KMS-11 (cell line): ENCODE results near the gene PBX2.

ENCODE experiments used
- H2AFZ ChIP-seq: fragments of 200-600 bp; sonication (generic); 2 replicates; pipeline ENCODE4 v1.6.1; 2016; ENCODE audit warnings: antibody characterized with exemption, mixed run types, low read depth
- H3K27ac ChIP-seq: fragments of 200-600 bp; sonication (generic); 2 replicates; pipeline ENCODE4 v1.6.1; 2016; ENCODE audit warnings: mild to moderate bottlenecking, mixed run types
- H3K27me3 ChIP-seq: fragments of 200-600 bp; sonication (generic); 2 replicates; pipeline ENCODE4 v1.6.1; 2017; ENCODE audit warnings: mild to moderate bottlenecking, low read depth, mixed run types, moderate library complexity; ENCODE audit not compliant: insufficient read depth
- H3K36me3 ChIP-seq: fragments of 200-600 bp; sonication (generic); 2 replicates; pipeline ENCODE4 v1.6.1; 2017; ENCODE audit warnings: mild to moderate bottlenecking, mixed run types; ENCODE audit not compliant: insufficient read depth
- H3K4me1 ChIP-seq: fragments of 200-600 bp; sonication (generic); 2 replicates; pipeline ENCODE4 v1.6.1; 2016; ENCODE audit warnings: mild to moderate bottlenecking, low read depth, mixed run types; ENCODE audit not compliant: poor library complexity, severe bottlenecking
- H3K4me2 ChIP-seq: fragments of 200-600 bp; sonication (generic); 2 replicates; pipeline ENCODE4 v1.7.0; 2016; ENCODE audit warnings: mild to moderate bottlenecking, mixed run types
- H3K4me3 ChIP-seq: fragments of 200-600 bp; sonication (generic); IDR thresholded peaks from 2 replicates; pipeline ENCODE4 v1.6.1; 2017; ENCODE audit warnings: low read depth, low read length, mixed read lengths; ENCODE audit not compliant: insufficient read depth
- H3K79me2 ChIP-seq: fragments of 200-600 bp; sonication (generic); 2 replicates; pipeline ENCODE4 v1.6.1; 2016; ENCODE audit warnings: low read depth, mixed run types; ENCODE audit not compliant: insufficient read depth
- H3K9ac ChIP-seq: fragments of 200-600 bp; sonication (generic); 2 replicates; pipeline ENCODE4 v1.6.1; 2016; ENCODE audit warnings: mild to moderate bottlenecking, mixed run types
- H4K20me1 ChIP-seq: fragments of 200-600 bp; sonication (generic); 2 replicates; pipeline ENCODE4 v1.6.1; 2016; ENCODE audit warnings: mild to moderate bottlenecking, mixed run types; ENCODE audit not compliant: insufficient read depth
- CTCF ChIP-seq: fragments of 200-600 bp; sonication (generic); conservative IDR thresholded peaks from 2 replicates; pipeline ENCODE4 v1.6.1; 2017; ENCODE audit warnings: low read depth, mild to moderate bottlenecking, antibody characterized with exemption, low read length, moderate library complexity, mixed read lengths

PBX2 gene

DNA sequence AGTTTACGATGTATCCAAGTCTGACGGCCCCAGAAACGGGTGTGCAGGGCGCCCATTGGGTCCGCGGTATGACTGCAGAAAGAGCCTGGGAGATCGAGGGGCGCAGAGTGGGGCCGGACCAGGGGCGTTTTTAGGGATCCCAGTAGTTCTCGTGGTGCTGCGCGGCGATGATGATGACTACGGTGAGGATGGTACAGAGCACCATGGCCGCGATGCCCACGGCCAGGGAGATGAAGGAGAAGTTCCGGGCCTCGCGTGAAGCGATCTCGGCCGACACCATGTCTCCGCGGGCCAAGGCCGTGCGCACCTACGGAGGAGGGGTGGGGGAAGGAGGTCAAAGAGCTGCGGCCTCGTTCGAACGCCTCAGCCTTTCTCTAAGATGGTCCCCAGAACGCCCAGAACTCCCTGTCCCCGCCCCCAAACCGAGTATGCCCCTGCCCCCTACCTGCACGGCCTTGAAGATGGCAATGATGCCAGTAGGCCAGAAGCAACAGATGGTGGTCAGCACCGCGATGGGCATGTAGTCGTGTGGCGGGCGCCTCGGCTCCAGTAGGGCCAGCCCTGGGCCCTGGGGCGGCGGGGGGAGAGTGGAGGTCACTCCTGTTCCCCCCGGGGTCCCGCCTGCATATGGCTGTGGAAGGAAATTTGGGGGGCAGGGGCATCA lies 40.8 kb downstream of the PBX2 start:
- H3K4me3 ChIP-seq, result no peak overlapping the region
- no peaks in the 10 kb centered on the region for H3K36me3 ChIP-seq
- no peaks in the 10 kb centered on the region for H3K4me1 ChIP-seq
- no peak overlapping the region for H2AFZ ChIP-seq
- TF ChIP-seq CTCF, result no peak
- H4K20me1 ChIP-seq, result no peaks in the 10 kb centered on the region
- H3K9ac ChIP-seq, result no peak overlapping the region
- H3K79me2 ChIP-seq, result no peaks in the 10 kb centered on the region
- H3K4me2 ChIP-seq, result no peak overlapping the region
- H3K27ac ChIP-seq, result no peak overlapping the region
- H3K27me3 ChIP-seq, result peaks cover 6% of the 10 kb centered on the region; the same call in 1 of the 2 replicates

- Histone ChIP-seq H3K27me3 (peaks cover 6% of the 10 kb centered on the region; the same call in 1 of the 2 replicates), H4K20me1 (no peaks in the 10 kb centered on the region), H3K36me3 (no peaks in the 10 kb centered on the region), H3K79me2 (no peaks in the 10 kb centered on the region), H2AFZ (no peak overlapping the region), H3K4me1 (no peaks in the 10 kb centered on the region), H3K4me2 (no peak overlapping the region), H3K4me3 (no peak overlapping the region), H3K27ac (no peak overlapping the region), H3K9ac (no peak overlapping the region)
- TF ChIP-seq CTCF, result no peak
Measured at GRCh38 chr6:32148289-32149091, 41.5 kb downstream of the PBX2 start.

DNA sequence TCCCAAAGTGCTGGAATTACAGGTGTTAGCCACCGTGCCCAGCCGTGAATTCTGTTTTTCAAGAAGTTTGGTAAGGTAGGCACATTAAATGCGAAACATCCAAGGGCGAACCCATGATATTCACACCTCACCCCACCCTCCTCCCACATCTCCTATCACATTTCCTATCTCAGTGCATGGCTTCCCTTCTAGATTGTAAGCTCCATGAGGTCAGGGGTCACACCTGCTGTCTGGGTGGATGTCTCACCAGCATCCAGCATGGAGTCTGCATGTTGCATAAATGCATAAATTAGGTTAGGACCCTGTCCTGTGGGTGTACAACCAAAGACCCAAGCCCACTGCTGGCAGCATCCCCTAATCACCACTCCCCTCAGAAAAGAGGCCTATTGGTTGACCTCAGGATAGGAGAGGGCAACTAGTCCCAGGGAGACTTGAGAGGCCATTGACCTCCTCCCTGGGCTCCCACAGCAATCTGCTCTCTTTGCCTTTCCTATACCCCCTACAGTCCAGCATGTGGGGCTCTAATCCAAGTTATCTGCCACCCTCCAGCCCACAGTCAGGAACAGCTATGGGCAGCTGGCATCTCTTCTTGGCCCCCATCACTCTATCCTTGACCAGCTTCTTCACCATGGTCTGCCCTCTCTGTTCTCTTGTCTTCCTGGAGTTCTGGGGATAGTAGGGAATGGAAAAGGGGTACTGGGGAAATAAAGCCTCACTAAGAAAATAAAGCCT lies 42.4 kb downstream of the PBX2 start:
- no peak overlapping the region for H3K27ac ChIP-seq
- no peak overlapping the region for H3K4me3 ChIP-seq
- H3K4me2 ChIP-seq, result no peak overlapping the region
- TF ChIP-seq CTCF, result no peak
- no peak overlapping the region for H3K9ac ChIP-seq
- H3K36me3 ChIP-seq, result no peaks in the 10 kb centered on the region
- H3K4me1 ChIP-seq, result no peaks in the 10 kb centered on the region
- no peaks in the 10 kb centered on the region for H3K79me2 ChIP-seq
- H4K20me1 ChIP-seq, result no peaks in the 10 kb centered on the region
- H2AFZ ChIP-seq, result no peak overlapping the region
- peaks cover 1% of the 10 kb centered on the region; the same call in 1 of the 2 replicates for H3K27me3 ChIP-seq

DNA sequence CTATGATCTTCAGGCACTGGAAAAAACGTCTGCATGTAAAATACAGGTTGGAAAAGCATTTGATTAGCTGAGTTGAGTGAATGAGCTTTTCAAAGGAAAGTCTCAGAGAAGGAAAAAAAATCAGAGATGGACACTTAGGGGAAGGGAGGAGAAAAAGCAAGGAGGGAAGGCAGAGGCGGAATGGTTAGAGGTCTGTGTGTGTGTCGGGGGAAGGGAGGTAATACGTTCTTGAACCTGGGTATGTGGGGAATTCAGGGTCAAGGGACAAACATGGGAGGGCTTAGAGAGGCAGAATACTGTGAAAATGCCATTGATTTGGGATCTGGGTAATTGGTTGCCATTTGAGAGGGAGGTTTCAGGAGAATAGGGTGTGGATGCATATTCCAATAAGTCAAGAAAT lies 43.3 kb downstream of the PBX2 start:
- no peak for TF ChIP-seq CTCF
- no peak overlapping the region for H3K4me3 ChIP-seq
- no peaks in the 10 kb centered on the region for H3K36me3 ChIP-seq
- H3K27ac ChIP-seq, result no peak overlapping the region
- H2AFZ ChIP-seq, result no peak overlapping the region
- no peaks in the 10 kb centered on the region for H4K20me1 ChIP-seq
- H3K79me2 ChIP-seq, result no peaks in the 10 kb centered on the region
- H3K4me2 ChIP-seq, result no peak overlapping the region
- H3K9ac ChIP-seq, result no peak overlapping the region
- no peaks in the 10 kb centered on the region for H3K4me1 ChIP-seq
- no peaks in the 10 kb centered on the region for H3K27me3 ChIP-seq
